MM.1S (cell line): ENCODE measurements around the gene NANOS3.
"Not testable (repeated sequence)": the region's sequence is repeated elsewhere in the genome, so short reads cannot be mapped to it uniquely, and the experiment has no call there.

ENCODE experiments used
- DNase-seq: peaks from one replicate; pipeline ENCODE4 v3.0.0-alpha.2; 2015
- H2AFZ ChIP-seq: fragments of 300-600 bp; sonication (generic); 2 replicates; pipeline ENCODE4 v1.6.0; 2016; ENCODE audit warnings: antibody characterized with exemption, low read length
- H3F3A ChIP-seq: fragments of 300-600 bp; sonication (generic); 2 replicates; pipeline ENCODE4 v1.6.1; 2016; ENCODE audit warnings: mild to moderate bottlenecking, antibody characterized with exemption, low read length, moderate library complexity, mixed read lengths; ENCODE audit not compliant: insufficient read depth
- H3K27ac ChIP-seq: fragments of 300-600 bp; sonication (generic); 2 replicates; pipeline ENCODE4 v1.5.1; 2016; ENCODE audit warnings: mild to moderate bottlenecking, low read length
- H3K27me3 ChIP-seq: fragments of 300-600 bp; sonication (generic); replicated peaks from 2 replicates; pipeline ENCODE4 v1.6.0; 2016; ENCODE audit warnings: low read length; ENCODE audit not compliant: insufficient read depth
- H3K36me3 ChIP-seq: fragments of 300-600 bp; sonication (generic); replicated peaks from 2 replicates; pipeline ENCODE4 v1.6.1; 2016; ENCODE audit warnings: mild to moderate bottlenecking, low read length, mixed read lengths; ENCODE audit not compliant: insufficient read depth
- H3K4me1 ChIP-seq: fragments of 300-600 bp; sonication (generic); 2 replicates; pipeline ENCODE4 v1.6.1; 2016; ENCODE audit warnings: low read length, mixed read lengths
- H3K4me2 ChIP-seq: fragments of 300-600 bp; sonication (generic); 2 replicates; pipeline ENCODE4 v1.6.0; 2016; ENCODE audit warnings: low read depth, low read length
- H3K4me3 ChIP-seq: fragments of 300-600 bp; sonication (generic); 2 replicates; pipeline ENCODE4 v1.5.1; 2016; ENCODE audit warnings: low read length, mixed read lengths
- H3K79me2 ChIP-seq: fragments of 300-600 bp; sonication (generic); 2 replicates; pipeline ENCODE4 v1.6.1; 2016; ENCODE audit warnings: mixed run types, low read length, mixed read lengths
- H3K9ac ChIP-seq: fragments of 300-600 bp; sonication (generic); 2 replicates; pipeline ENCODE4 v1.6.1; 2016; ENCODE audit warnings: low read length, mixed read lengths
- H3K9me2 ChIP-seq: fragments of 300-600 bp; sonication (generic); replicated peaks from 2 replicates; pipeline ENCODE4 v1.6.1; 2016; ENCODE audit warnings: mild to moderate bottlenecking, low read length, mixed read lengths; ENCODE audit not compliant: insufficient read depth
- H3K9me3 ChIP-seq: fragments of 300-600 bp; sonication (generic); replicated peaks from 2 replicates; pipeline ENCODE4 v1.6.1; 2016; ENCODE audit warnings: mild to moderate bottlenecking, low read length, mixed read lengths; ENCODE audit not compliant: insufficient read depth
- H4K20me1 ChIP-seq: fragments of 300-600 bp; sonication (generic); 2 replicates; pipeline ENCODE4 v1.6.1; 2016; ENCODE audit warnings: mild to moderate bottlenecking, low read length, moderate library complexity, mixed read lengths; ENCODE audit not compliant: insufficient read depth
- CTCF ChIP-seq: fragments of 300-600 bp; sonication (generic); IDR thresholded peaks from 2 replicates; pipeline ENCODE4 v1.5.1; 2016; ENCODE audit warnings: antibody characterized with exemption, low read length, mixed read lengths
- EZH2 ChIP-seq: fragments of 300-600 bp; sonication (generic); optimal IDR thresholded peaks from 2 replicates; pipeline ENCODE3; 2017; ENCODE audit warnings: low read depth, mild to moderate bottlenecking, antibody characterized with exemption, low read length, mixed read lengths
- EZH2phosphoT487 ChIP-seq: fragments of 300-600 bp; sonication (generic); IDR thresholded peaks from 2 replicates; pipeline ENCODE4 v1.6.1; 2018; ENCODE audit warnings: antibody characterized with exemption, low read length

NANOS3 gene

GRCh38 chr19:13920524-13920923, 43.6 kb downstream of the NANOS3 start:
- Histone ChIP-seq H3K9me2 (no peaks in the 10 kb centered on the region), H3K9me3 (no peaks in the 10 kb centered on the region), H3K27me3 (no peaks in the 10 kb centered on the region), H3K27ac (no peak overlapping the region), H3K36me3 (0 out of 2 replicates have a peak, but pooled peaks cover 2% of the 10 kb centered on the region), H2AFZ (no peak overlapping the region), H3K4me1 (no peaks in the 10 kb centered on the region), H3K4me3 (no peak overlapping the region), H3F3A (no peaks in the 10 kb centered on the region), H3K79me2 (no peaks in the 10 kb centered on the region), H4K20me1 (no peaks in the 10 kb centered on the region), H3K9ac (no peak overlapping the region), H3K4me2 (no peak overlapping the region)
- no peak for DNase-seq
- TF ChIP-seq EZH2: no peak
- TF ChIP-seq CTCF: no peak
- no peak for TF ChIP-seq EZH2phosphoT487

- Histone ChIP-seq H3K9me3 (no peaks in the 10 kb centered on the region), H3K36me3 (0 out of 2 replicates have a peak, but pooled peaks cover 2% of the 10 kb centered on the region), H3K4me2 (no peak overlapping the region)
Measured at GRCh38 chr19:13920940-13921747, 44.2 kb downstream of the NANOS3 start.

GRCh38 chr19:13922118-13922517, 45.2 kb downstream of the NANOS3 start:
- H3K79me2 ChIP-seq, H3K36me3 ChIP-seq, H3K9ac ChIP-seq, H3F3A ChIP-seq, H3K27ac ChIP-seq, H4K20me1 ChIP-seq, H3K4me1 ChIP-seq, H3K9me3 ChIP-seq, H3K4me2 ChIP-seq, DNase-seq, H3K27me3 ChIP-seq, H3K9me2 ChIP-seq, H3K4me3 ChIP-seq, H2AFZ ChIP-seq: not testable (repeated sequence)

More at GRCh38 chr19:13920940-13921747, 44.2 kb downstream of the NANOS3 start:
- no peak for TF ChIP-seq EZH2phosphoT487
- no peak for TF ChIP-seq CTCF
- TF ChIP-seq EZH2: no peak
- Histone ChIP-seq H4K20me1 (no peaks in the 10 kb centered on the region), H3F3A (no peaks in the 10 kb centered on the region), H3K9me2 (no peaks in the 10 kb centered on the region), H2AFZ (no peak overlapping the region), H3K4me3 (no peak overlapping the region), H3K9ac (no peak overlapping the region), H3K79me2 (no peaks in the 10 kb centered on the region), H3K27ac (no peak overlapping the region), H3K4me1 (no peaks in the 10 kb centered on the region), H3K27me3 (no peaks in the 10 kb centered on the region)
- DNase-seq: peak; percentile 40
